Loucy (cell line): ENCODE results near the gene FGF21.

Source experiments
- H2AFZ ChIP-seq: fragments of 200-600 bp; sonication (generic); 2 replicates; pipeline ENCODE4 v1.6.0; 2016; ENCODE audit warnings: antibody characterized with exemption, mild to moderate bottlenecking, low read length, moderate library complexity
- H3F3A ChIP-seq: fragments of 200-600 bp; 2 replicates; pipeline ENCODE4 v1.6.0; 2016; ENCODE audit warnings: antibody characterized with exemption, low read depth, mild to moderate bottlenecking
- H3K27me3 ChIP-seq: fragments of 200-600 bp; sonication (generic); 2 replicates; pipeline ENCODE4 v1.6.1; 2014; ENCODE audit warnings: low read length, mild to moderate bottlenecking; ENCODE audit not compliant: insufficient read depth, poor library complexity, severe bottlenecking
- H3K36me3 ChIP-seq: fragments of 200-600 bp; sonication (generic); 2 replicates; pipeline ENCODE4 v1.6.1; 2016; ENCODE audit warnings: low read length; ENCODE audit not compliant: insufficient read depth
- H3K4me1 ChIP-seq: fragments of 200-600 bp; sonication (generic); 2 replicates; pipeline ENCODE4 v1.5.1; 2014; ENCODE audit warnings: low read length, mild to moderate bottlenecking; ENCODE audit not compliant: insufficient read depth, poor library complexity, severe bottlenecking
- H3K4me2 ChIP-seq: fragments of 200-600 bp; sonication (generic); 2 replicates; pipeline ENCODE4 v1.6.0; 2014; ENCODE audit warnings: antibody characterized with exemption, low read length, low read depth, mild to moderate bottlenecking; ENCODE audit not compliant: poor library complexity, severe bottlenecking
- H3K4me3 ChIP-seq: fragments of 200-600 bp; sonication (generic); 2 replicates; pipeline ENCODE4 v1.5.1; 2014; ENCODE audit warnings: low read length, mild to moderate bottlenecking, mixed read lengths; ENCODE audit not compliant: poor library complexity, severe bottlenecking
- H3K79me2 ChIP-seq: fragments of 200-600 bp; sonication (generic); 2 replicates; pipeline ENCODE4 v1.6.1; 2014; ENCODE audit warnings: low read length; ENCODE audit not compliant: insufficient read depth
- H3K9ac ChIP-seq: fragments of 200-600 bp; sonication (generic); 2 replicates; pipeline ENCODE4 v1.6.0; 2014; ENCODE audit warnings: mild to moderate bottlenecking, low read depth, low read length, moderate library complexity; ENCODE audit not compliant: poor library complexity, severe bottlenecking
- H3K9me2 ChIP-seq: fragments of 200-600 bp; sonication (generic); replicated peaks from 2 replicates; pipeline ENCODE4 v1.6.1; 2016; ENCODE audit warnings: low read depth, low read length, mixed read lengths
- H3K9me3 ChIP-seq: fragments of 200-600 bp; sonication (generic); 2 replicates; pipeline ENCODE4 v1.6.1; 2014; ENCODE audit warnings: mild to moderate bottlenecking, antibody characterized with exemption, low read length, low read depth; ENCODE audit not compliant: insufficient read depth
- H4K20me1 ChIP-seq: fragments of 200-600 bp; sonication (generic); 2 replicates; pipeline ENCODE4 v1.6.0; 2014; ENCODE audit warnings: antibody characterized with exemption, low read length, mild to moderate bottlenecking; ENCODE audit not compliant: insufficient read depth, poor library complexity, severe bottlenecking
- EZH2phosphoT487 ChIP-seq: fragments of 200-600 bp; IDR thresholded peaks from 2 replicates; pipeline ENCODE4 v1.6.1; 2018; ENCODE audit warnings: antibody characterized with exemption, mild to moderate bottlenecking, moderate library complexity, borderline replicate concordance
- TF ChIP-seq, protein P1 (sequence below): fragments of 200-600 bp; sonication (generic); conservative IDR thresholded peaks from 2 replicates; pipeline ENCODE4 v1.5.1; 2014; ENCODE audit warnings: mild to moderate bottlenecking, antibody characterized with exemption, low read length

Gene FGF21

DNA sequence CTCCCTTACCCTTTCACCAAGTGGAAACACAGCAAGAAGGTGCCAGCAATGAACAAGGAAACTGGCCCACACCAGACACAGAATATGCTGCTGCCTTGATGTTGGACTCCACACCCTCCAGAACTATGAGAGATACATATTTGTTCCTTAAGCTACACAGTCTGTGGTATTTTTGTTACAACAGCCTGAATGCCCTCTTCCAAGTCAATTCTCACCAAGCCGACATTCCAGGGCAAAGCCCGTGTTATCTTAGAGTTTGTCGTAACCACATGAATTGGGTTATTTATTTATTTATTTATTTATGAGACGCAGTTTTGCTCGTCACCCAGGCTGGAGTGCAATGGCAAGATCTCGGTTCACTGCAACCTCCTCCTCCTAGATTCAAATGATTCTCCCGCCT, 14.9 kb downstream of the FGF21 start:
- H3K27me3 ChIP-seq, result no peaks in the 10 kb centered on the region
- TF ChIP-seq EZH2phosphoT487, result no peak
- TF ChIP-seq, protein P1, sequence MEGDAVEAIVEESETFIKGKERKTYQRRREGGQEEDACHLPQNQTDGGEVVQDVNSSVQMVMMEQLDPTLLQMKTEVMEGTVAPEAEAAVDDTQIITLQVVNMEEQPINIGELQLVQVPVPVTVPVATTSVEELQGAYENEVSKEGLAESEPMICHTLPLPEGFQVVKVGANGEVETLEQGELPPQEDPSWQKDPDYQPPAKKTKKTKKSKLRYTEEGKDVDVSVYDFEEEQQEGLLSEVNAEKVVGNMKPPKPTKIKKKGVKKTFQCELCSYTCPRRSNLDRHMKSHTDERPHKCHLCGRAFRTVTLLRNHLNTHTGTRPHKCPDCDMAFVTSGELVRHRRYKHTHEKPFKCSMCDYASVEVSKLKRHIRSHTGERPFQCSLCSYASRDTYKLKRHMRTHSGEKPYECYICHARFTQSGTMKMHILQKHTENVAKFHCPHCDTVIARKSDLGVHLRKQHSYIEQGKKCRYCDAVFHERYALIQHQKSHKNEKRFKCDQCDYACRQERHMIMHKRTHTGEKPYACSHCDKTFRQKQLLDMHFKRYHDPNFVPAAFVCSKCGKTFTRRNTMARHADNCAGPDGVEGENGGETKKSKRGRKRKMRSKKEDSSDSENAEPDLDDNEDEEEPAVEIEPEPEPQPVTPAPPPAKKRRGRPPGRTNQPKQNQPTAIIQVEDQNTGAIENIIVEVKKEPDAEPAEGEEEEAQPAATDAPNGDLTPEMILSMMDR, result no peak
- no peaks in the 10 kb centered on the region for H3K79me2 ChIP-seq
- H3K9ac ChIP-seq, result no peak overlapping the region
- no peaks in the 10 kb centered on the region for H3F3A ChIP-seq
- H2AFZ ChIP-seq, result no peak overlapping the region
- no peaks in the 10 kb centered on the region for H3K4me1 ChIP-seq
- H3K4me2 ChIP-seq, result no peak overlapping the region
- no peaks in the 10 kb centered on the region for H3K36me3 ChIP-seq
- H3K9me3 ChIP-seq, result no peaks in the 10 kb centered on the region
- no peaks in the 10 kb centered on the region for H4K20me1 ChIP-seq
- H3K4me3 ChIP-seq, result no peak overlapping the region
- H3K9me2 ChIP-seq, result no peaks in the 10 kb centered on the region

DNA sequence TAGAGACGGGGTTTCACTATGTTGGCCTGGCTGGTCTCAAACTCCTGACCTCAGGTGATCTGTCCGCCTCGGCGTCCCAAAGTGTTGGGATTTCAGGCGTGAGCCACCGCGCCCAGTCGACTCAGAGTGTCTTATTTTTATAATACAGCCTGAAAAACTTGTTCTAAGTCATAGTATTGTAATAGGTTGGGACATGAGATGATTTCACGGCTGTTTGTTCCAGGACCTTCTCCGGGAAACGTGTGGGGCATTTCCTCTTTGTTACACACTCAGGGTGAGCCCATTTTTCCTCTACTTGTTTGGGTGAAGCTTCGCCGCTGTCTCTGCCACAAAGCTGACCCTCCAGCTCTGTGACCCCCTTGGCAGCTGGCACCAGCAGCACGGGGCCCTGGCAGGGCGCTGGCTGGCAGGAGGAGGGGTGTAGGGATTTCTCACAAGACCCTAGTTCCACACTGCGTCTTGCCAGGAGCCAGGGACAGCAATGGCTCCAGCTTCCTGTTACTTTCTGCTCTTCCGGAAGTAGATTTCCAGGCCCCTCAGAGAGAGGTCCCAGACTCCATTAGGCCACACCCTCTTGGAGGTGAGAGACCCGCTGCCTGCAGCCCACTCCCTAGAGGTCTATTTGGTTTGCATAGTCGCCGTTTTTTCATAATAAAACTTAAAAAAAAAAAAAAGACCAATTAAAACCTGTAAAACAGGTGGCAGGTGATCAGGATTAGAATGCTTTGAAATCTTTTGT, 15.6 kb downstream of the FGF21 start:
- H3K27me3 ChIP-seq, result no peaks in the 10 kb centered on the region
- H3K4me1 ChIP-seq, result no peaks in the 10 kb centered on the region
- no peak overlapping the region for H3K4me3 ChIP-seq
- no peaks in the 10 kb centered on the region for H3K36me3 ChIP-seq
- H3K79me2 ChIP-seq, result no peaks in the 10 kb centered on the region
- H3F3A ChIP-seq, result no peaks in the 10 kb centered on the region
- no peak overlapping the region for H3K4me2 ChIP-seq
- no peak overlapping the region for H3K9ac ChIP-seq
- no peak overlapping the region for H2AFZ ChIP-seq
- no peaks in the 10 kb centered on the region for H4K20me1 ChIP-seq
- no peaks in the 10 kb centered on the region for H3K9me2 ChIP-seq
- TF ChIP-seq, protein P1, result no peak
- H3K9me3 ChIP-seq, result no peaks in the 10 kb centered on the region

DNA sequence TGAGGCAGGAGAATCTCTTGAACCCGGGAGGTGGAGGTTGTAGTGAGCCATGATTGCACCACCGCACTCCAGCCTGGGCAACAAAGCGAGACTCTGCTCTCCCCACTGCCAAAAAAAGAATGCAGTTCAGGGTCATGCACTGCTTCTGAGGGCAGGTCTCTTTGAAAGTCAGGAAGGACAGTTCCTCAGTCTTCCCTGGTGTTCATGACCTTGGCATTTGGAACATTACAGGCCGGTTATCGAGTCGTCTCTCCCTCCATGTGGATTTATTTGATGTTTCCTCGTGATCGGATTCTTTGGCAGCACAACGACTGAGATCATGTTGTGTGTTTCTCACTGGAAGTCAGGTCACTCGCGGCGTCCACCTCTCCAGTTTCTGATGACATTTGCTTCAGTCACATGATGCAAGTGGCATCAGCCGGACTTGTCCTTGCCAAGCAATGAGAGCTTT, 17.2 kb downstream of the FGF21 start:
- Histone ChIP-seq H3F3A (no peaks in the 10 kb centered on the region), H3K4me2 (no peak overlapping the region), H3K9ac (no peak overlapping the region), H4K20me1 (no peaks in the 10 kb centered on the region), H3K9me2 (no peaks in the 10 kb centered on the region), H3K4me1 (no peaks in the 10 kb centered on the region), H3K79me2 (no peaks in the 10 kb centered on the region), H3K36me3 (no peaks in the 10 kb centered on the region), H2AFZ (no peak overlapping the region), H3K9me3 (no peaks in the 10 kb centered on the region), H3K4me3 (no peak overlapping the region), H3K27me3 (no peaks in the 10 kb centered on the region)
- no peak for TF ChIP-seq EZH2phosphoT487

DNA sequence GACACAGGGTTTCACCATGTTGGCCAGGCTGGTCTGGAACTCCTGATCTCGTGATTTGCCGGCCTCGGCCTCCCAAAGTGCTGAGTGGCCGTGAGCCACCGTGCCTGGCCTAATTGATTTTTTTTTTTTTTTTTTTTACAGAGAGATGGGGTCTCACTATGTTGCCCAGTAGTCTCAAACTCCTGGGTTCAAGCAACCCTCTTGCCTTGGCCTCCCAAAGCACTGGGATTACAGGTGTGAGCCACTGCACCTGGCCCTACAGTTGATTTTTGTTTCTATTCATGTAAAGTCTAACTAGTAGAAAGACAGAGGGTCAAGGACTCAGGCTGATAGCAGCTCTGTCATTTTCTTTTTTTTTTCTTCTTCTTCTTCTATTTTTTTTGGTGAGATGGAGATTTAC, 21.8 kb downstream of the FGF21 start:
- Histone ChIP-seq H3K36me3 (no peaks in the 10 kb centered on the region), H3K9me2 (no peaks in the 10 kb centered on the region), H3K9ac (no peak overlapping the region), H3K4me3 (no peak overlapping the region), H3K79me2 (no peaks in the 10 kb centered on the region), H3K4me2 (no peak overlapping the region), H3K4me1 (no peaks in the 10 kb centered on the region), H3K27me3 (no peaks in the 10 kb centered on the region), H3K9me3 (no peaks in the 10 kb centered on the region), H2AFZ (no peak overlapping the region), H3F3A (no peaks in the 10 kb centered on the region), H4K20me1 (no peaks in the 10 kb centered on the region)
- TF ChIP-seq, protein P1, result no peak
- no peak for TF ChIP-seq EZH2phosphoT487
